Loucy (cell line): ENCODE measurements around the gene ATP1A2.

Experiments
- CTCF ChIP-seq: fragments of 200-600 bp; sonication (generic); conservative IDR thresholded peaks from 2 replicates; pipeline ENCODE4 v1.5.1; 2014; ENCODE audit warnings: mild to moderate bottlenecking, antibody characterized with exemption, low read length
- EZH2phosphoT487 ChIP-seq: fragments of 200-600 bp; IDR thresholded peaks from 2 replicates; pipeline ENCODE4 v1.6.1; 2018; ENCODE audit warnings: antibody characterized with exemption, mild to moderate bottlenecking, moderate library complexity, borderline replicate concordance

DNA sequence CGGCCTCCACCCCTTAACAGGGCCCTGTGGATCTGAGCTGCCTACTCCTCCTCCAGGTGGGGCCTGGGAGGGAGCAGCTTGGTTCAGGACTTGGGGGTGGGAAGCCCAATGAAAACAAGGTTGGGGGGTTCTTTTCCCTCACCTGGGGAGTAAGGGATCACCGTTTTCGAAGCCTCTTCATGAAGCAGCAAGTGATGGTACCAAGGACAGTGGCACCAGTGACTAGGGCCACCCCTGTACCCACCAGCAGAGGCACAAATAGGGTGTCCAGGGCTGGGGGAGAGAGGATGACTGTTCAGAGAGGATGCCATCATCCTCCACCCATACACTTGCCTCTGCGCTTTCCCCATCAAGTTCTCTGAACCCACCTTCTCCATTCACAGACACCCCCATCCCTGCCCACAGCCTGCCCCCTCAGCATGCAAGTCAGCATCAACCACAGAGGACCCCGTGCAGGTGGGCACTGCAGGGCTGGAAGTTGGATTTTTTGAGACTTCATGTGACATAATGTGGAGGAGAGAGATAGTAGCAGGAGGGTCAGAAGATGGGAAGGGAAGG, 23.8 kb upstream of the ATP1A2 start:
- TF ChIP-seq CTCF (no peak), EZH2phosphoT487 (no peak)
